Activated CD4-positive, alpha-beta T cell treated with anti-CD3 and anti-CD28 coated beads, Interleukin-2, amount 10 ng/mL, durations not matched to agents 24 days and 14 days (primary cell): ENCODE results near the gene AK8. TPM values are rescaled to one million over a fixed set of nuclear protein-coding genes. Genes with fewer than 3 reads are reported as not detected.

Experiments
- DNase-seq: peaks from one replicate; pipeline ENCODE4 v3.0.0; 2022
- H3K27ac Mint-ChIP-seq: one replicate; pipeline ENCODE4 v1.8.0; 2022; ENCODE audit warnings: mild to moderate bottlenecking, mixed read lengths
- H3K27me3 Mint-ChIP-seq: one replicate; pipeline ENCODE4 v1.8.0; 2022; ENCODE audit warnings: mixed read lengths
- H3K36me3 Mint-ChIP-seq: one replicate; pipeline ENCODE4 v1.8.0; 2022; ENCODE audit warnings: low read depth, mild to moderate bottlenecking, mixed read lengths
- H3K4me1 Mint-ChIP-seq: one replicate; pipeline ENCODE4 v1.8.0; 2021; ENCODE audit warnings: mixed read lengths
- H3K4me3 Mint-ChIP-seq: one replicate; pipeline ENCODE4 v1.8.0; 2022; ENCODE audit warnings: mild to moderate bottlenecking, moderate library complexity, mixed read lengths
- H3K9me3 Mint-ChIP-seq: one replicate; pipeline ENCODE4 v1.8.0; 2021; ENCODE audit warnings: mixed read lengths
- intact Hi-C: fragments of 100-400 bp; cut with micrococcal nuclease; formaldehyde crosslinking; loops from one replicate; pipeline ENCODE4 v1.15.1; 2023
- total RNA-seq: library from RNA; stranded (reverse); gene quantifications from 2 replicates; pipeline ENCODE4 v1.2.3, GENCODE V29; 2022

Gene AK8
- total RNA-seq, 1 donor from 2014 or later, result not detected

DNA sequence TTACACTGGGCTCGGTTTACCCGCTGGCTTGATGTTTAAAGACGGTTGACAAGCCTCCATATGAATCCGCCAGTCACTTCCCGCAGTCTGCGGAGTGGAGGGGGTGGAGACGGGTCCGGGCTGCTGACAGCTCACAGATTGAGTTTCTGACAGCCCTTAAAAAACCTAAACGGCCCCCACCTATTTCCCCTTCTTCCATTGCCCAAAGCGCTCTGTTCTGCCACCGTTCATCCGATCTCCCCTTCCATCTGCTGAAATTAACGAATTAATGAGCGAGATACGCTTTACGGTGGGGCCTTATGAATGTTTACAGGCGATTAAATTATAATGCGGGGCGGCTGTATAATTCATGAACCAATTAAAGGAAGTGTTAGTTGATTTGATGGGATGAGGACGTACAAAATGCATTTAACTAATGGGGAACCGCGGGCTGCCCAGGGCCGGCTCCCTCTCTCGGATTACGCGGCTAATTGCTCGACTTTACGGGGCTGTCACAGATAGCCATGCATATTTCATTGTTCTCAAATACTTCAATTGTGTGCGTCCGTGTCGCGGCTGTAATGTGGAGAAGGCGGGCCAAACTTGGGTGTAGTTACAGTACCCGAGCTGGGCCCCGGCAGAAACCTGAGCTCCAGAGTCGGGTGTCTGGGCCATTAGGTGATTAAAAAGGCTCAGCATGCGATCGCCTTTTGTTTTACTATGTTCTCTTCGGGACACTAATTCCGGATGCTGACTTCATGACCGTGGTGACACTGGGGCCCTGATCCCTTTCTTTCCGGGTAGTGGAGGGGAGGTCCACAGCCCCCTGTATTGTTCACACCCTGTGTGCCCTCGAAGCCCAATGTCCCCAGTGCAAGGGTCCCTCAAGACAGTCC lies 133.0 kb downstream of the AK8 start:
- Mint-ChIP-seq H3K27ac (no peak overlapping the region), H3K9me3 (no peaks in the 10 kb centered on the region), H3K4me1 (no peaks in the 10 kb centered on the region), H3K27me3 (peaks cover 44% of the 10 kb centered on the region), H3K36me3 (no peaks in the 10 kb centered on the region), H3K4me3 (no peak overlapping the region)
- intact Hi-C loops, result no loop called here
- DNase-seq, result no peak

DNA sequence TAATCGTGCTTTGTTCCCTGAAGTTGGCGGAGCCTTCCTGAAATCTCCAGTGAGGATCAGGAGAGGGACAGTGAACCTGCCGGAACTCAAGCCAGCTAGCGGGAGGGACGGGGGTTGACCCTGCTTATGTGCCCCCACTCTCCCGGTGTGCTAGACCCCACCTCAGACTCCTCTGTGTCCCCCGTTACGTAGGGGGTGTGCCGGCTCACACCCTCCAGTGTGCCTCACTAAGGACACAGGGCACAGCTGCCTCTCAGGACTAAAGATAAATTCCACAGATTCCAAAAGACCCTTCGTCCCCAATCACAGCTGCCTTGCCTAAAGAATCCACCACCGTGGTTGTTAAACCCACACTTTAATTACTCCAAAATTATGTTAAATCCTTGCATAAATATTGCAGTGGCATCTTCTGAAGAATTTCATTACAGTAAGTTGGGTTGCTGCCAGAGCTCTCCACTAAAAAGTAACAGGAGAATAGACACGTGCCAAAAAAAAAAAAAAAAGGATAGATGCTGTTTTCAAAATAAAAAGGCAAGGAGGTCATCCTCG lies 134.1 kb downstream of the AK8 start:
- no peaks in the 10 kb centered on the region for H3K36me3 Mint-ChIP-seq
- peaks cover 44% of the 10 kb centered on the region for H3K27me3 Mint-ChIP-seq
- intact Hi-C loops, result no loop called here

DNA sequence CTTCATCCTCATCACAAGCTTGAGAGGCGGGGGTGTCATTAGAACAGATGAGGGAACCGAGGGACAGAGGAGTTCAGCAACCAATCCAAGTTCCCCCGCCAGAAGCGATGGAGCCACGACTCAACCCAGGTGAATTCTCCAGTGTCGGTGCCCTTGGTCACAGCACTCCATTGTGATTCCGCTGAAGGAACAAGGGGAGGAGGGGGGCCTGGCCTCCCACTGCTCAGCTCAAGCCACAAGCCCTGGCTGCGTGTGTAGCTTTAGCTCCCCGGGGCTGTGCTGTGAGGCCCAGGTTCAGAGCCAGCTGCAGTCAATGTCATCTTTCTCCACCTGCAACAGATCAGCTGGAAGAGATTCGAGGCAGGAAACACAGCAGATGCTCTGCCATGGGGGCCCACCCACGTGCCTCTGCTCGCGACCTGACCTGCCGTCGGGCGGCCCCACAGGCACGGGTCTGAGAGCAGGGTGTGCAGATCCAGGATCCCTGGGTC lies 135.2 kb downstream of the AK8 start:
- Mint-ChIP-seq H3K4me3 (no peak overlapping the region), H3K9me3 (no peaks in the 10 kb centered on the region), H3K36me3 (no peaks in the 10 kb centered on the region), H3K27ac (no peak overlapping the region), H3K4me1 (no peaks in the 10 kb centered on the region), H3K27me3 (peaks cover 44% of the 10 kb centered on the region)
- intact Hi-C loops, result no loop called here
- DNase-seq, result no peak

More for the DNA sequence above, 134.1 kb downstream of the AK8 start:
- Mint-ChIP-seq H3K4me1 (no peaks in the 10 kb centered on the region), H3K27ac (no peak overlapping the region), H3K9me3 (no peaks in the 10 kb centered on the region), H3K4me3 (no peak overlapping the region)
- no peak for DNase-seq

GRCh38 chr9:132740526-132741309 lies 137.4 kb downstream of the AK8 start:
- DNase-seq, result no peak
- Mint-ChIP-seq H3K4me1 (no peaks in the 10 kb centered on the region), H3K9me3 (no peaks in the 10 kb centered on the region), H3K4me3 (no peak overlapping the region), H3K27me3 (peaks cover 33% of the 10 kb centered on the region), H3K27ac (no peak overlapping the region), H3K36me3 (no peaks in the 10 kb centered on the region)
- intact Hi-C loops, result no loop called here

DNA sequence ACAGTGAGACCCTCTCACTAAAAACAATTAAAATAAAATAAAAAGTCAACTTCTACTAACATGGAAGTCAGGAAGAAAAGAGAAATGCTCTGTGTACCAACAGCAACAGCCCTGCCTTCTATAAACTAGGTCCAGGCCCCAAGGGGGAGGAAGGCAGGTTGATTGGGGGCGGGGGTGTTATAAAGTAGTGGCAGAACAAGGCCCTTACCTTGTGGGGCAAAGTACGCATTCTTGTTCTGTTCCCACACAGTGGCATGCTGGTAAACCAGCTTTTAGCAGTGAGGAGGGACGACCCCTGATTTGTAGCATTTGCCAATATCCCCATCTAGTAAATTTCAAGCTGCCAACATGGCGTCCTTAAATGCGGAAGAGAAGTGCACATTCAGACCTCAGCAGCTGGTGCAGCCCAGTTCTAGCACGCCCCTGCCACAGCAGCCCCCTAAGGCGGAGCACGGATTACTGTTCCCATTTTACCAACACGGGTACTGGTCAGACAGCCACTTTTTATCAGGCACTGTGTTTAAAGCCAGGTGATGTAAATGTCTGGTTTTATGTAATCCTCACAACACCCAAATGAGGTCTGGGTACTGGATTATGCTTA lies 138.3 kb downstream of the AK8 start:
- intact Hi-C loops, result no loop called here
- Mint-ChIP-seq H3K4me3 (no peak overlapping the region), H3K27me3 (peaks cover 25% of the 10 kb centered on the region), H3K4me1 (no peaks in the 10 kb centered on the region), H3K9me3 (no peaks in the 10 kb centered on the region), H3K27ac (no peak overlapping the region), H3K36me3 (no peaks in the 10 kb centered on the region)
- no peak for DNase-seq

DNA sequence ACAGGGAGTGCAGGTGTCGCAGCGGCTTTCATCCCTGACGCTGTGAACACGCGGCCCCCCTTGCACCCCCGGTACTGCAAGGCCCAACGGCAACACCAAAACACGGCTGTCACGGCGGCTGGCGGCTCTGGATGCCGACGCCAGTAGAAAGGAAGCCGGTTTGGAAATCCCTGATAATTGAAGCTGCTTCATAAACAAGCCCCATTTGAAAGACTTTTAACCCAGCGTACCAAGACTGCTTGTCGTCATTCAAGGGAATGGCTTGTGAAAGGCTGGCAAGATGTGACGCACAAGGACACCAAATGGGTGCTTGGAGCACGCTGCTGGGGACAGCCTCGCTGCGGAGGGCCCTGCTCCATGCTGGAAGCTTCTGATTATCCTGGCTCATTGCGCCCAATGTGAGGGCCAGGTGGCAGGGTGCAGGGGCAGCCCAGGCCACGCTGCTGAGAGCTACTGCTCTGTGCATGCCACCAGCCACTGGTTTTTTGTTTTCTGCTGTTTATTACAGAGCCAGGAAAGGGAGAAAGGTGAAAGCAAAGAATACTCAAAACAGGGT lies 144.7 kb downstream of the AK8 start:
- H3K4me3 Mint-ChIP-seq, result no peak overlapping the region
- H3K27ac Mint-ChIP-seq, result no peak overlapping the region
- no peaks in the 10 kb centered on the region for H3K4me1 Mint-ChIP-seq
- peaks cover 6% of the 10 kb centered on the region for H3K27me3 Mint-ChIP-seq
- no peaks in the 10 kb centered on the region for H3K36me3 Mint-ChIP-seq
- H3K9me3 Mint-ChIP-seq, result no peaks in the 10 kb centered on the region
- intact Hi-C loops, result no loop called here
- DNase-seq, result no peak

DNA sequence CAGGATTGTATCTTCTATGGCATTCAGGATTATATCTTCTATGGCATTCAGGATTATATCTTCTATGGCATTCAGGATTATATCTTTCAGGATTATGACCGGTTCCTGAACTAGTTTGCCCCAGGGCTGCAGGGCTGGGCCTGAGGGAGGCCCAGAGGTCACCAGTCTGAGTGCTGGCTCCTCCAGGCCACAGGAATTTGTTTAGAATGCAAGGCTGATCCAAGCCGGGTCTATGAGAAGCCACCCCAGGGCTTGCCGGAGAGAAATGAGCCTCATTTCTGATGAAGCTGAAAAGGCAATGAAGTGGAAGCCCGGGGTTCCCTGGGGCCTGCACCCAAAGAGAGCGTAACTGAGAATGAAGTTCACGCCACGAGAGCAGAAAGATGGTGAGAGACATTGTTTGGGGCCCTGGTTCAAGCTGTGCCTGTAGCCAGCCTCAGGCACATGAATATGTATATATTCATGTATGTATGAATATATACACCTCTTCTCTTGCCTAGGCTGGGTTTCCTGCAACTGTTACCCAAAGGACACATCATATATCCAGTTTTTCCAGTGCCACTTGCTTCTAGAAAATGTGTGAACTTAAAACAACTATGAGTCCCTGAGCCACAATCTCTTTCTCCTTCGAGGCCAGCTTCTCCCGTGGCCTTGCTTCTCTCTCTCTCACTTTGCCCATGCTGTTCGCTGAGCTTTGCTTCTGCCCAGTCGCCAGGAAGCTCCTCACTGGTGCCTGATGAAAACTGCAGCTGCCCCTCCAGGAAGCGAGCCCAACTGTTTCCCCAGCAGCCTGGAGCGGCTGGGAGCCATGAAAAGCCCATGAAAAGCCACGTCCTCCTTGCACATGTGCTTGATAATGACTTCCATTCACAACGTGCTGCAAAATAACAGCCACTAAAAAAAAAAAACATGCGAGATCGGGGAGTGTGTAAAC lies 145.5 kb downstream of the AK8 start:
- Mint-ChIP-seq H3K36me3 (no peaks in the 10 kb centered on the region), H3K27ac (no peak overlapping the region)
- intact Hi-C loops, result no loop called here

DNA sequence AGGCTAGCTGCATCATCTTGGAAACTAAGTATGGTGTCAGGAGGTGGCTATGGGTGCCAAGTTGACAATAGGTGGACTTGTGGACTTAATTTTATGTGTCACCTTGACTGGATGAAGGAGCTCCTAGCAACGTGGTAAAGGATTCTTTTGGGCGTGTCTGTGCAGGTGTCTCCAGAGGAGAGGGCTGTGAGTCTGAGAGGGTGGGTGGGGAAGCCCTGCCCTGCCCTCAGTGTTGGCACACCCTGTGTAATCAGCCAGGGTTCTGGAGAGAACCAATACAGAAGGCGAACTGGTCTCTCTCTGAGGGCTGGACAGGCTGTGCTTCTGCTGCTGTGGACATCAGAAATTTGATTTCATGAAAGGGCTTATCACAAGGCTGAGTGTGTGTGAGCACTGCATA lies 146.9 kb downstream of the AK8 start:
- H3K4me1 Mint-ChIP-seq, result no peaks in the 10 kb centered on the region
- H3K9me3 Mint-ChIP-seq, result no peaks in the 10 kb centered on the region
- DNase-seq, result no peak
- intact Hi-C loops, result no loop called here
- peaks cover 9% of the 10 kb centered on the region for H3K27me3 Mint-ChIP-seq
- H3K27ac Mint-ChIP-seq, result no peak overlapping the region
- no peaks in the 10 kb centered on the region for H3K36me3 Mint-ChIP-seq
- H3K4me3 Mint-ChIP-seq, result no peak overlapping the region

More for the DNA sequence above, 145.5 kb downstream of the AK8 start:
- no peak for DNase-seq
- Mint-ChIP-seq H3K27me3 (peaks cover 8% of the 10 kb centered on the region), H3K4me3 (no peak overlapping the region), H3K4me1 (no peaks in the 10 kb centered on the region), H3K9me3 (no peaks in the 10 kb centered on the region)

DNA sequence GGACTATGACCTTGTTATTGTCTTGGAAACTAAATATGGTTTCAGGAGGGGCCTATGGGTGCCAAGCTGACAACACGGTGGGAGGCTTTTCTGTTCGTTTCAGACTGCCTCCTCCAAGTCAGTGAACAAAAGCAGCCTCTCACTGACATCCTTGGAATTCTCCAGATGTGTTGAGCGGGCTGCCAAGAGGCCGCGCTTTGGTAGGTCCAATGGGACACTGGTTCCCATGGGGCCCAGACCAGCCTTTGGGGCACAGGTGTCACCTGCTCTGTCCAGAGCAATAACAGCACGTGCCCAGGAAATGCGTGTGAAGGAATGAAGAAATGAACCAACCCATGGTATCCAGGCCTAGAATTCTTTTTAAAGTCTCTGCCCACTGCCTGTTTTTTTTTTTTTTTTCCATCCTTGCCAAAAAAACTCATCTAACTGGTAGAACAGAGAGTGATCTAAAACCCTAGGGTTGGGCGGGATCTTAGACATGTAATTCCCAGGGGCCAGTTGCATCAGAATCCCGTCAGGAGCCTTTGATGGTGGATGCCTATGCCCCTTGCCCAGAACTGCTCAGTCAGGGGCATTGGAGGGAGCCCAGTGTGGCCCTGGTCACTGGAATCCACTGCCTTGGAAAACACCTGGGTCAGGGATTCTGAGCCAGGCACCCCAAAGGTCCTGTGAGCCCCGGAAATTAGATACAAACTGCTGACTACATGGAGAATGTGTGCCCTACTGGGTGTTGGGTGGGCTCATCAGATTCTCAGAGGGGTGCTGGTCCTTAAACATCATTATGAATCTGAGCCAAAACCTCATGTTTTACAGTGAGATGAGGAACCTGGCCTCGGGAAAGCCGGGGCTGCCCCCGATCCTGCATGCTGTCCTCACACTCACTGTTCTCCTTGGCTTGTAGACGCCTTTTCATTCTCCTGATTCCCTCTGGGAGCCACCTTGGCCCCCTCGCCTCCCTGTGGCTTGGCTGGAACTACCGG lies 147.7 kb downstream of the AK8 start:
- no peaks in the 10 kb centered on the region for H3K9me3 Mint-ChIP-seq
- no peaks in the 10 kb centered on the region for H3K4me1 Mint-ChIP-seq
- H3K4me3 Mint-ChIP-seq, result no peak overlapping the region
- no peaks in the 10 kb centered on the region for H3K36me3 Mint-ChIP-seq
- H3K27ac Mint-ChIP-seq, result no peak overlapping the region
- intact Hi-C loops, result no loop called here
- DNase-seq, result no peak
- peaks cover 9% of the 10 kb centered on the region for H3K27me3 Mint-ChIP-seq

DNA sequence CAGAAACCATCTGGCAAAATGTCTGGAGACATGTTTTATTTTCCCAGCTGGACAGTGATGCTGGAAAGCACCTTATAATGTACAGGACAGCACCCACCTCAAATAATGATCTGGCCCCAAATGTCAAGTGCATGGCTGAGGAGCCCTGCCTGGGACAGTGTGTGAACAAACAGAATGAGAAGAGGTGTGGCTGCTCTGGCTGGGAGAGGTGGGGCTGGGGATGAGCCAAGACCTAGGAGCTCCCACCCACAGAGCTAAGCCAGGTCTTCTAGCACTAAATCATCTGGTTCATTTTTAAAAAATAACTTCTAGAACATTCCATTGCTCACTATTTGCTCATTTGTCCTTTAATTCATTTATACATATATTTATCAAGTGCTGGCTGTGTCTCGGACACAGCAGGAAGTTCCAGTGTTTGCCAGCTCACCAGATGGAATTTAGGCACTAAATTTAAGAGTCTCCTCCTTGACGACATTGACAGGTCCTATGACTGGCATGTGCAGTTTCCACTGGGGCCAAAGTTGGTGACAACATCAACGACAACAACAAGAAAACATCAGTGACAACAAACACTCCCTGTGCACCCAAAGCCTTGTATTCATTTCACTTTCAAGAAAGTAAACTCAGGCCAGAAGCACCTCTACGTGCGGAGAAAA lies 148.7 kb downstream of the AK8 start:
- intact Hi-C loops, result no loop called here
- DNase-seq, result no peak
- no peaks in the 10 kb centered on the region for H3K9me3 Mint-ChIP-seq
- no peaks in the 10 kb centered on the region for H3K36me3 Mint-ChIP-seq
- H3K4me1 Mint-ChIP-seq, result no peaks in the 10 kb centered on the region
- H3K27ac Mint-ChIP-seq, result no peak overlapping the region
- H3K4me3 Mint-ChIP-seq, result no peak overlapping the region
- peaks cover 7% of the 10 kb centered on the region for H3K27me3 Mint-ChIP-seq

- Mint-ChIP-seq H3K36me3 (no peaks in the 10 kb centered on the region), H3K4me1 (no peaks in the 10 kb centered on the region), H3K4me3 (no peak overlapping the region), H3K27ac (no peak overlapping the region), H3K27me3 (peaks cover 7% of the 10 kb centered on the region), H3K9me3 (no peaks in the 10 kb centered on the region)
- intact Hi-C loops, result no loop called here
- DNase-seq, result no peak
Measured at GRCh38 chr9:132728497-132728896, 149.6 kb downstream of the AK8 start.
